Pancreas (tissue), 10 donors: ENCODE data around the gene LRRC4C. TPM values are rescaled to one million over a fixed set of nuclear protein-coding genes. Genes with fewer than 3 reads are reported as not detected.

Experiments used
- ATAC-seq, 4 donors: fragments of 200-7000 bp; cut with Tn5 transposase; one replicate each; pipeline versions ENCODE4 v1.8.0 to v1.9.1; 2020; ENCODE audit warnings: mild to moderate bottlenecking in 4 of 4, moderate library complexity in 4 of 4
- DNase-seq, 6 donors: peaks; one replicate each; pipeline ENCODE4 v3.0.0-alpha.2; 2020
- FAIRE-seq: peaks from 2 replicates; lab custom pipeline; 2012; peaks lifted over from hg19 to GRCh38; lab: Jason Lieb, UNC
- H3K27ac ChIP-seq, 4 donors: fragments of 200-600 bp; sonication (generic); 1 replicate in 3 of 4; 2 replicates in 1 of 4; pipeline versions ENCODE4 v1.5.0 to v1.8.0; 2020
- H3K27me3 ChIP-seq, 4 donors: fragments of 200-600 bp; one replicate each; pipeline ENCODE4 v1.8.0; 2021
- H3K36me3 ChIP-seq, 3 donors: fragments of 200-600 bp; sonication (generic) in 1 of 3; one replicate each; pipeline versions ENCODE4 v1.5.0 to v1.8.0; 2020 to 2021
- H3K4me1 ChIP-seq, 3 donors: fragments of 200-600 bp; one replicate each; pipeline ENCODE4 v1.8.0; 2021
- H3K4me3 ChIP-seq, 4 donors: fragments of 200-600 bp; sonication (generic) in 2 of 4; one replicate each; pipeline versions ENCODE4 v1.5.0 to v1.8.0; 2020 to 2021
- H3K9me3 ChIP-seq, 4 donors: fragments of 200-600 bp; one replicate each; pipeline ENCODE4 v1.8.0; 2021
- CTCF ChIP-seq, 4 donors: fragments of 200-600 bp; sonication (generic) in 3 of 4; IDR thresholded peaks; one replicate each; pipeline versions ENCODE4 v1.5.0 to v1.8.0; 2021; ENCODE audit warnings: antibody characterized with exemption in 4 of 4
- WGBS, 2 donors: extraction: QIAGEN DNeasy Blood & Tissue Kit; methylation state at CpG; one replicate each; pipeline ENCODE4 v1.1.7; 2013; 5-methylcytosine and 5-hydroxymethylcytosine counted together
- intact Hi-C, 3 donors: fragments of 100-400 bp; cut with DNase I; formaldehyde crosslinking; loops; one replicate each; pipeline versions ENCODE4 v1.11.1 to v1.14.2; 2022
- polyA plus RNA-seq, 2 donors: library from polyadenylated mRNA; stranded (reverse); fragments of 200-250 nt; gene quantifications; one replicate each; pipeline ENCODE4 v1.2.3, GENCODE V29; 2013
- total RNA-seq, 6 donors: library from RNA; stranded (reverse); fragmentation: NEBNext Ultra II Directional in 4 of 6; extraction: Animal tissue kit (Norgen Biotek cat#: 25700) in 4 of 6; gene quantifications; one replicate each; pipeline versions ENCODE4 v1.2.1 to v1.2.4, GENCODE V29; 2021 to 2023
- donor health status: healthy with polysubstance abuse.
- donor health status: DM: no; HTN: no; CAD: no; lungs with moderate emphysema.
- donor health status: DM: no; HTN: no; CAD: no.
- donor health status: control.
- donor health status: control.
- donor health status: Bipolar disorder and iron deficiency.
- donor health status: DM: yes; HTN: yes; CAD: no.
- donor health status: DM: no; HTN: no; CAD: no.
- donor health status: DM: no; HTN: no; CAD: no.
- donor health status: DM: yes; HTN: yes; CAD: no.

The LRRC4C gene
- total and polyA plus RNA-seq, 8 donors, result 0.04 to 0.84 (median 0.16) TPM

- no peaks in the 10 kb centered on the region for H3K9me3 ChIP-seq
- no peaks in the 10 kb centered on the region for H3K4me1 ChIP-seq
- DNase-seq (no peak), FAIRE-seq (no peak), ATAC-seq (no peak)
- H3K36me3 ChIP-seq, result no peaks in the 10 kb centered on the region
- intact Hi-C loops, result no loop called here
- H3K4me3 ChIP-seq, result no peak overlapping the region
- no peak overlapping the region for H3K27ac ChIP-seq
- no peak for TF ChIP-seq CTCF (IDR thresholded peaks at IDR 0.05)
- H3K27me3 ChIP-seq, result no peaks in the 10 kb centered on the region
These were observed 385.1 kb downstream of the LRRC4C start for GRCh38 chr11:41074318-41074717.

GRCh38 chr11:41065432-41065831 is 394.0 kb downstream of the LRRC4C start:
- intact Hi-C loops, result no loop called here

GRCh38 chr11:41058138-41058537 is 401.3 kb downstream of the LRRC4C start:
- H3K27ac ChIP-seq, result no peak overlapping the region
- H3K4me3 ChIP-seq, result no peak overlapping the region
- 63 to 70% methylated on average over 5 of the region's 5 CpGs for WGBS, 2 donors
- ATAC-seq, result no peak
- intact Hi-C loops, result no loop called here
- H3K9me3 ChIP-seq, result no peaks in the 10 kb centered on the region
- TF ChIP-seq CTCF (IDR thresholded peaks at IDR 0.05), result no peak
- no peak for FAIRE-seq
- no peaks in the 10 kb centered on the region for H3K27me3 ChIP-seq
- H3K4me1 ChIP-seq, result no peaks in the 10 kb centered on the region
- no peaks in the 10 kb centered on the region for H3K36me3 ChIP-seq
- peak in 1 of 6 donors; percentile 35 for DNase-seq

More at GRCh38 chr11:41065432-41065831, 394.0 kb downstream of the LRRC4C start:
- no peak for ATAC-seq
- Histone ChIP-seq H3K4me1 (no peaks in the 10 kb centered on the region), H3K36me3 (no peaks in the 10 kb centered on the region), H3K27ac (no peak overlapping the region), H3K9me3 (no peaks in the 10 kb centered on the region), H3K27me3 (no peaks in the 10 kb centered on the region), H3K4me3 (no peak overlapping the region)
- peak in 1 of 6 donors; percentile 23 for DNase-seq
- FAIRE-seq, result no peak
- no peak for TF ChIP-seq CTCF (IDR thresholded peaks at IDR 0.05)
- WGBS, 2 donors, result 59 to 71% methylated on average over 8 of the region's 8 CpGs

- peak in 1 of 6 donors; percentile 43 for DNase-seq
- ATAC-seq, result no peak
These were observed 402.4 kb downstream of the LRRC4C start for GRCh38 chr11:41056892-41057569.

More at GRCh38 chr11:41056892-41057569, 402.4 kb downstream of the LRRC4C start:
- Histone ChIP-seq H3K27ac (no peak overlapping the region), H3K27me3 (no peaks in the 10 kb centered on the region), H3K9me3 (no peaks in the 10 kb centered on the region), H3K4me1 (no peaks in the 10 kb centered on the region), H3K4me3 (no peak overlapping the region), H3K36me3 (no peaks in the 10 kb centered on the region)
- TF ChIP-seq CTCF (IDR thresholded peaks at IDR 0.05), result no peak
- FAIRE-seq, result no peak
- intact Hi-C loops, result no loop called here
- WGBS, 2 donors, result 60 to 65% methylated on average over 11 of the region's 11 CpGs
